ENCODE results near the gene TYW1B.
"Not testable (repeated sequence)": the region's sequence is repeated elsewhere in the genome, so short reads cannot be mapped to it uniquely, and the experiment has no call there.

DNA sequence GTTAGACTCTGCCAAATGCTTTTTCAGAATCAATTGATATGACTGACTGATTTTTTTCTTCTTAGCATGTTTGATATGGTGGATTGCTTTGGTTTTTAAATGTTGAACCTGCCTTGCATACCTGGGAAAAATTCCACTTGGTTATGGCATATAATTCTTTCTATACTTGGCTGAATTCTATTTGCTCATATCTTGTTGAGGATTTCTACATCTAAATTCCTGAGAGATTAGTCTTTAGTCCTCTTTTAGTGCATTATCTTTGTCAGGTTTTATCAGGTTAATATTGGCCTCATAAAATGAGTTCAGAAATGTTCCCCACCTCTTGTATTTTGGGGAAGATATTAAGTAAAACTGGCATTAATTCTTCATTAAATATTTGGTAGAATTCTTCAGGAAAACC is 79.4 kb downstream of the TYW1B start:
- TF ChIP-seq, protein P1, sequence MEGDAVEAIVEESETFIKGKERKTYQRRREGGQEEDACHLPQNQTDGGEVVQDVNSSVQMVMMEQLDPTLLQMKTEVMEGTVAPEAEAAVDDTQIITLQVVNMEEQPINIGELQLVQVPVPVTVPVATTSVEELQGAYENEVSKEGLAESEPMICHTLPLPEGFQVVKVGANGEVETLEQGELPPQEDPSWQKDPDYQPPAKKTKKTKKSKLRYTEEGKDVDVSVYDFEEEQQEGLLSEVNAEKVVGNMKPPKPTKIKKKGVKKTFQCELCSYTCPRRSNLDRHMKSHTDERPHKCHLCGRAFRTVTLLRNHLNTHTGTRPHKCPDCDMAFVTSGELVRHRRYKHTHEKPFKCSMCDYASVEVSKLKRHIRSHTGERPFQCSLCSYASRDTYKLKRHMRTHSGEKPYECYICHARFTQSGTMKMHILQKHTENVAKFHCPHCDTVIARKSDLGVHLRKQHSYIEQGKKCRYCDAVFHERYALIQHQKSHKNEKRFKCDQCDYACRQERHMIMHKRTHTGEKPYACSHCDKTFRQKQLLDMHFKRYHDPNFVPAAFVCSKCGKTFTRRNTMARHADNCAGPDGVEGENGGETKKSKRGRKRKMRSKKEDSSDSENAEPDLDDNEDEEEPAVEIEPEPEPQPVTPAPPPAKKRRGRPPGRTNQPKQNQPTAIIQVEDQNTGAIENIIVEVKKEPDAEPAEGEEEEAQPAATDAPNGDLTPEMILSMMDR (IDR thresholded peaks at IDR 0.05): not testable (repeated sequence)
- not testable (repeated sequence) for TF ChIP-seq POLR2A (IDR thresholded peaks at IDR 0.05)

Data from breast epithelium (tissue), 3 donors.